Heart left ventricle (tissue), 16 donors: ENCODE results near the gene CCDC82. TPM values are rescaled to one million over a fixed set of nuclear protein-coding genes. Genes with fewer than 3 reads are reported as not detected.

ENCODE experiments used
- ATAC-seq, 4 donors: fragments of 200-7000 bp; cut with Tn5 transposase; one replicate each; pipeline ENCODE4 v1.9.1; 2020 to 2022; ENCODE audit warnings: moderate library complexity in 4 of 4, mild to moderate bottlenecking in 3 of 4, moderate number of reproducible peaks in 1 of 4
- DNase-seq, 5 donors: peaks; one replicate each; pipeline ENCODE4 v3.0.0-alpha.2; 2020
- H3K27ac ChIP-seq, 12 donors: fragments of 200-600 bp; sonication (generic) in 4 of 12; one replicate each; pipeline versions ENCODE4 v1.5.0 to v1.8.0; 2016 to 2022; ENCODE audit warnings: mild to moderate bottlenecking in 2 of 12
- H3K27me3 ChIP-seq, 9 donors: fragments of 200-600 bp; sonication (generic) in 2 of 9; one replicate each; pipeline versions ENCODE4 v1.5.1 to v1.8.0; 2016 to 2022; ENCODE audit warnings: mild to moderate bottlenecking in 3 of 9
- H3K36me3 ChIP-seq, 9 donors: fragments of 200-600 bp; sonication (generic) in 2 of 9; one replicate each; pipeline versions ENCODE4 v1.5.0 to v1.8.0; 2018 to 2022; ENCODE audit warnings: mild to moderate bottlenecking in 2 of 9
- H3K4me1 ChIP-seq, 12 donors: fragments of 200-600 bp; sonication (generic) in 4 of 12; one replicate each; pipeline versions ENCODE4 v1.5.0 to v1.8.0; 2016 to 2022; ENCODE audit warnings: mild to moderate bottlenecking in 3 of 12
- H3K4me3 ChIP-seq, 12 donors: fragments of 200-600 bp; sonication (generic) in 4 of 12; one replicate each; pipeline versions ENCODE4 v1.5.0 to v1.8.0; 2017 to 2022; ENCODE audit warnings: mild to moderate bottlenecking in 9 of 12, moderate library complexity in 4 of 12
- H3K9me3 ChIP-seq, 12 donors: fragments of 200-600 bp; sonication (generic) in 4 of 12; one replicate each; pipeline versions ENCODE4 v1.5.0 to v1.8.0; 2016 to 2022; ENCODE audit warnings: mild to moderate bottlenecking in 1 of 12
- CTCF ChIP-seq, 12 donors: fragments of 200-600 bp; sonication (generic) in 4 of 12; IDR thresholded peaks; one replicate each; pipeline versions ENCODE4 v1.5.0 to v1.8.0; 2018 to 2022; ENCODE audit warnings: antibody characterized with exemption in 12 of 12, mild to moderate bottlenecking in 5 of 12
- POLR2A ChIP-seq, 2 donors: fragments of 450-650 bp; IDR thresholded peaks; one replicate each; pipeline ENCODE4 v1.6.1; 2017; ENCODE audit warnings: antibody characterized with exemption in 2 of 2, mild to moderate bottlenecking in 2 of 2, moderate library complexity in 2 of 2
- WGBS, 4 donors: extraction: QIAGEN DNeasy Blood & Tissue Kit in 2 of 4; methylation state at CpG; one replicate each; pipeline versions ENCODE4 v1.1.5 to v1.1.7; 2013 to 2018; 5-methylcytosine and 5-hydroxymethylcytosine counted together
- intact Hi-C, 10 donors: fragments of 100-400 bp; cut with DNase I; formaldehyde crosslinking; loops; one replicate each; pipeline versions ENCODE4 v1.11.1 to v1.14.2; 2022
- polyA plus RNA-seq, 2 donors: library from polyadenylated mRNA; stranded (reverse); fragments of 200-250 nt; gene quantifications; one replicate each; pipeline ENCODE4 v1.2.3, GENCODE V29; 2013
- total RNA-seq, 9 donors: library from RNA; depleted of rRNA in 2 of 9; stranded (reverse); fragments of >200 nt in 2 of 9; fragmentation: NEBNext Ultra II Directional in 3 of 9; extraction: Animal tissue kit (Norgen Biotek cat#: 25700) in 3 of 9; gene quantifications; one replicate each; pipeline versions ENCODE4 v1.1.0 to v1.2.4, GENCODE V29; 2016 to 2023
- donor health status: ischemic (EF 13 %, LVEDD 7.1; RV severe dilation, severe dysfunction).
- donor health status: healthy with polysubstance abuse.
- donor health status: DM: no; HTN: yes; CAD: no.
- donor health status: DM: no; HTN: no; CAD: no.
- donor health status: ischemic (EF 25% LVEDD 6.9; RV normal size, moderate dysfunction).
- donor health status: ischemic (EF 25% LVEDD 5.7; RV mildly dilated, moderate dysfunction).
- donor health status: healthy.
- donor health status: DM: yes; HTN: yes; CAD: no.
- donor health status: ischemic (EF 35%, LVEDD 5.7; RV mildly dilated, moderate dysfunction).
- donor health status: nonischemic (EF 11% LVEDD 7.7; RV severe dilation, severe dysfunction).
- donor health status: DM: yes; HTN: yes; CAD: no.
- donor health status: PGD.
- donor health status: ischemic (EF 29% LVEDD 5.4; RV normal size, mild dysfunction).
- donor health status: nonischemic (EF 23%, LVEDD 6.1; RV moderate dilation, normal function).

Gene CCDC82
- total and polyA plus RNA-seq, 11 donors = 5.4 to 16.4 (median 14.5) TPM

- Histone ChIP-seq H3K4me1 (peaks cover 0 to 5% (median 0%) of the 10 kb centered on the region in 12 donors), H3K4me3 (no peak overlapping the region), H3K36me3 (no peaks in the 10 kb centered on the region), H3K27me3 (no peaks in the 10 kb centered on the region), H3K9me3 (no peaks in the 10 kb centered on the region), H3K27ac (no peak overlapping the region)
- WGBS, 4 donors = 68 to 71% (median 69%) methylated on average over 4 of the region's 4 CpGs
- intact Hi-C loops = loop anchor here in 3 of 10 donors (10.0 kb wide), 1 partner anchor 562 kb away; no protein-coding TSS in a partner anchor
- no peak for TF ChIP-seq CTCF (IDR thresholded peaks at IDR 0.05)
- no peak for TF ChIP-seq POLR2A (IDR thresholded peaks at IDR 0.05)
- ATAC-seq (no peak), DNase-seq (no peak)
Observed at GRCh38 chr11:96396637-96397036, 6.9 kb upstream of the CCDC82 start.

- no peak overlapping the region for H3K4me3 ChIP-seq
- TF ChIP-seq CTCF (IDR thresholded peaks at IDR 0.05) (no peak), POLR2A (IDR thresholded peaks at IDR 0.05) (no peak)
- ATAC-seq (no peak), DNase-seq (no peak)
- H3K9me3 ChIP-seq = no peaks in the 10 kb centered on the region
- no peaks in the 10 kb centered on the region for H3K27me3 ChIP-seq
- H3K27ac ChIP-seq = no peak overlapping the region
- H3K4me1 ChIP-seq = peaks cover 0 to 16% (median 7%) of the 10 kb centered on the region in 12 donors
- no peaks in the 10 kb centered on the region for H3K36me3 ChIP-seq
- intact Hi-C loops = loop anchor here in 7 of 10 donors (5.0 to 10.0 kb wide), 2 partner anchors 557 to 560 kb away; no protein-coding TSS in a partner anchor
Observed at GRCh38 chr11:96394773-96395172, 5.1 kb upstream of the CCDC82 start.

- no peak for ATAC-seq
- TF ChIP-seq POLR2A (IDR thresholded peaks at IDR 0.05) = no peak
- TF ChIP-seq CTCF (IDR thresholded peaks at IDR 0.05) = peak; percentile 49 to 74 (median 61)
- DNase-seq = no peak
- H3K4me1 ChIP-seq = peaks cover 0 to 18% (median 8%) of the 10 kb centered on the region in 12 donors
- no peak overlapping the region for H3K27ac ChIP-seq
- H3K36me3 ChIP-seq = no peaks in the 10 kb centered on the region
- no peaks in the 10 kb centered on the region for H3K9me3 ChIP-seq
- intact Hi-C loops = loop anchor here in 7 of 10 donors (5.0 to 10.0 kb wide), 2 partner anchors 557 to 559 kb away; no protein-coding TSS in a partner anchor
- H3K27me3 ChIP-seq = no peaks in the 10 kb centered on the region
- H3K4me3 ChIP-seq = no peak overlapping the region
- 17 to 28% (median 25%) methylated on average over 1 of the region's 1 CpG for WGBS, 4 donors
Observed at GRCh38 chr11:96393753-96394348, 4.1 kb upstream of the CCDC82 start.

GRCh38 chr11:96391698-96392307, 2.1 kb upstream of the CCDC82 start:
- Histone ChIP-seq H3K4me3 (no peak overlapping the region), H3K27ac (no peak overlapping the region), H3K4me1 (peaks cover 0 to 32% (median 20%) of the 10 kb centered on the region in 12 donors), H3K36me3 (peaks cover 0 to 3% (median 0%) of the 10 kb centered on the region in 9 donors), H3K27me3 (no peaks in the 10 kb centered on the region), H3K9me3 (no peaks in the 10 kb centered on the region)
- ATAC-seq (no peak), DNase-seq (no peak)
- 93 to 96% (median 95%) methylated on average over 3 of the region's 3 CpGs for WGBS, 4 donors
- intact Hi-C loops = loop anchor here in 7 of 10 donors (5.0 to 10.0 kb wide), 2 partner anchors 555 to 557 kb away; no protein-coding TSS in a partner anchor
- TF ChIP-seq CTCF (IDR thresholded peaks at IDR 0.05) = no peak
- no peak for TF ChIP-seq POLR2A (IDR thresholded peaks at IDR 0.05)
